GM23338 (cell line): ENCODE measurements around the gene TNRC18.

Source experiments
- CREB1 ChIP-seq: fragments of 250-450 bp; sonication (Bioruptor Pico); IDR thresholded peaks from 2 replicates; pipeline ENCODE4 v1.5.0; 2020; ENCODE audit warnings: low read depth, mild to moderate bottlenecking, moderate library complexity
- EZH2 ChIP-seq: fragments of 200-600 bp; sonication (generic); IDR thresholded peaks from one replicate; pipeline ENCODE4 v1.8.0; 2017; ENCODE audit warnings: antibody characterized with exemption, mild to moderate bottlenecking, low read depth; ENCODE audit not compliant: unreplicated experiment
- EZH2phosphoT487 ChIP-seq: fragments of 200-600 bp; sonication (generic); IDR thresholded peaks from one replicate; pipeline ENCODE4 v1.8.1; 2018; ENCODE audit warnings: antibody characterized with exemption; ENCODE audit not compliant: unreplicated experiment
- JUNB ChIP-seq: IDR thresholded peaks from one replicate; pipeline ENCODE4 v1.6.1; 2016; ENCODE audit warnings: antibody characterized with exemption; ENCODE audit not compliant: unreplicated experiment
- NANOG ChIP-seq: IDR thresholded peaks from 2 replicates; pipeline ENCODE4 v1.6.1; 2016; ENCODE audit warnings: antibody characterized with exemption, borderline replicate concordance
- POLR2AphosphoS5 ChIP-seq: IDR thresholded peaks from 2 replicates; pipeline ENCODE4 v1.6.1; 2016; ENCODE audit warnings: antibody characterized with exemption, low read depth
- STAT1 ChIP-seq: IDR thresholded peaks from one replicate; pipeline ENCODE4 v1.6.1; 2016; ENCODE audit warnings: antibody characterized with exemption; ENCODE audit not compliant: unreplicated experiment
- ZNF114 ChIP-seq: fragments of 250-450 bp; sonication (Bioruptor Pico); IDR thresholded peaks from 2 replicates; pipeline ENCODE4 v1.5.0; 2020; ENCODE audit warnings: mild to moderate bottlenecking, moderate library complexity
- ZNF331 ChIP-seq: fragments of 250-450 bp; sonication (Bioruptor Pico); IDR thresholded peaks from 2 replicates; pipeline ENCODE4 v1.5.0; 2020; ENCODE audit warnings: low read depth, mild to moderate bottlenecking, moderate library complexity
- TF ChIP-seq, protein P1 (sequence below), 2 experiments: fragments of 200-600 bp in 1 of 2; sonication (generic) in 1 of 2; conservative IDR thresholded peaks; 2 replicates each; pipeline versions ENCODE4 v1.5.1 to v1.6.1; 2016 to 2017; ENCODE audit warnings: antibody characterized with exemption in 2 of 2, low read depth in 2 of 2, mild to moderate bottlenecking in 2 of 2, moderate library complexity in 1 of 2
- TF ChIP-seq, protein P2 (sequence below): IDR thresholded peaks from one replicate; pipeline ENCODE4 v1.6.1; 2018; ENCODE audit warnings: antibody characterized with exemption; ENCODE audit not compliant: unreplicated experiment
- TF ChIP-seq, protein P3 (sequence below): IDR thresholded peaks from 2 replicates; pipeline ENCODE4 v1.6.1; 2016; ENCODE audit warnings: antibody characterized with exemption
- TF ChIP-seq, protein P4 (sequence below): fragments of 250-450 bp; sonication (Bioruptor Pico); IDR thresholded peaks from 2 replicates; pipeline ENCODE4 v1.5.0; 2020; ENCODE audit warnings: mild to moderate bottlenecking, moderate library complexity

DNA sequence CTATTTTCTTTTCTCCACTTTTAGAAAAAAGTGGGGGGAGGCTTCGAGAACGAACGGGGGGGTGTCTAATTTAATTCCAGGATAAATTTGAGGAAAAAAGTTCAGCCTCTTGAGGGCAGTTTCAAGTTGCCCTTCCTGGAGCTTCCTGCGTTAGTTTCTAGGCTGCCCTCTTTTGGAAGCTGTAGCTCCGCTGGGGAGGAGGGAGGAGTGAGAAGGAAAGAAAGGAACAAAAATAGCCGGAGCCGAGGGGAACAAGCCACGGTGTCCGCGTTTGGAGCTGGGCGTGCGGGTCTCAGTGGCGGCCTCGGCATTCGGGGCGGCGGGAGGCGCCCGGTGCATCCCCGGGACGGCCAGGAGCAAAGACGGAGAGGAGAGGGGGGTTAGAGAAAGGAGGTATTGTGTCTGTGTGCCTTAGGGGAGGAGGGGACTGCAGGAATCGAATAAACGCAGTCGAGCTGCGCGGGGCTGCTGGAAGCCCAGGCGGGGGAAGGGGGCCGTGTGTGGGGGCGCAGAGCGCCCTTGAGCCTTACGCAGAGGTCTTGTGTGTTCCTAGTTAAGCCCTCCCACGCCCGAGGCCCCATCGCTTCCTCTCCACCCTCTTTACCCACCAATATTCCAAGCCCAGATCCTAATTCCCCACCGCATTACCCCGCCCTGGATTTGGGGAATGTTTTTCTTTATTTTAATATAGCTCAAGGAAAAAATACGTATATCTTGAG lies 2.0 kb upstream of the TNRC18 start:
- TF ChIP-seq, protein P1, sequence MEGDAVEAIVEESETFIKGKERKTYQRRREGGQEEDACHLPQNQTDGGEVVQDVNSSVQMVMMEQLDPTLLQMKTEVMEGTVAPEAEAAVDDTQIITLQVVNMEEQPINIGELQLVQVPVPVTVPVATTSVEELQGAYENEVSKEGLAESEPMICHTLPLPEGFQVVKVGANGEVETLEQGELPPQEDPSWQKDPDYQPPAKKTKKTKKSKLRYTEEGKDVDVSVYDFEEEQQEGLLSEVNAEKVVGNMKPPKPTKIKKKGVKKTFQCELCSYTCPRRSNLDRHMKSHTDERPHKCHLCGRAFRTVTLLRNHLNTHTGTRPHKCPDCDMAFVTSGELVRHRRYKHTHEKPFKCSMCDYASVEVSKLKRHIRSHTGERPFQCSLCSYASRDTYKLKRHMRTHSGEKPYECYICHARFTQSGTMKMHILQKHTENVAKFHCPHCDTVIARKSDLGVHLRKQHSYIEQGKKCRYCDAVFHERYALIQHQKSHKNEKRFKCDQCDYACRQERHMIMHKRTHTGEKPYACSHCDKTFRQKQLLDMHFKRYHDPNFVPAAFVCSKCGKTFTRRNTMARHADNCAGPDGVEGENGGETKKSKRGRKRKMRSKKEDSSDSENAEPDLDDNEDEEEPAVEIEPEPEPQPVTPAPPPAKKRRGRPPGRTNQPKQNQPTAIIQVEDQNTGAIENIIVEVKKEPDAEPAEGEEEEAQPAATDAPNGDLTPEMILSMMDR (conservative IDR thresholded peaks at IDR 0.05; ENCODE audit: low read depth in 2 of 2) = no peak
- TF ChIP-seq, protein P2, sequence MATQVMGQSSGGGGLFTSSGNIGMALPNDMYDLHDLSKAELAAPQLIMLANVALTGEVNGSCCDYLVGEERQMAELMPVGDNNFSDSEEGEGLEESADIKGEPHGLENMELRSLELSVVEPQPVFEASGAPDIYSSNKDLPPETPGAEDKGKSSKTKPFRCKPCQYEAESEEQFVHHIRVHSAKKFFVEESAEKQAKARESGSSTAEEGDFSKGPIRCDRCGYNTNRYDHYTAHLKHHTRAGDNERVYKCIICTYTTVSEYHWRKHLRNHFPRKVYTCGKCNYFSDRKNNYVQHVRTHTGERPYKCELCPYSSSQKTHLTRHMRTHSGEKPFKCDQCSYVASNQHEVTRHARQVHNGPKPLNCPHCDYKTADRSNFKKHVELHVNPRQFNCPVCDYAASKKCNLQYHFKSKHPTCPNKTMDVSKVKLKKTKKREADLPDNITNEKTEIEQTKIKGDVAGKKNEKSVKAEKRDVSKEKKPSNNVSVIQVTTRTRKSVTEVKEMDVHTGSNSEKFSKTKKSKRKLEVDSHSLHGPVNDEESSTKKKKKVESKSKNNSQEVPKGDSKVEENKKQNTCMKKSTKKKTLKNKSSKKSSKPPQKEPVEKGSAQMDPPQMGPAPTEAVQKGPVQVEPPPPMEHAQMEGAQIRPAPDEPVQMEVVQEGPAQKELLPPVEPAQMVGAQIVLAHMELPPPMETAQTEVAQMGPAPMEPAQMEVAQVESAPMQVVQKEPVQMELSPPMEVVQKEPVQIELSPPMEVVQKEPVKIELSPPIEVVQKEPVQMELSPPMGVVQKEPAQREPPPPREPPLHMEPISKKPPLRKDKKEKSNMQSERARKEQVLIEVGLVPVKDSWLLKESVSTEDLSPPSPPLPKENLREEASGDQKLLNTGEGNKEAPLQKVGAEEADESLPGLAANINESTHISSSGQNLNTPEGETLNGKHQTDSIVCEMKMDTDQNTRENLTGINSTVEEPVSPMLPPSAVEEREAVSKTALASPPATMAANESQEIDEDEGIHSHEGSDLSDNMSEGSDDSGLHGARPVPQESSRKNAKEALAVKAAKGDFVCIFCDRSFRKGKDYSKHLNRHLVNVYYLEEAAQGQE = no peak
- TF ChIP-seq EZH2 = peak; percentile 5
- no peak for TF ChIP-seq EZH2phosphoT487
- no peak for TF ChIP-seq POLR2AphosphoS5
- no peak for TF ChIP-seq JUNB
- TF ChIP-seq ZNF331 (CRISPR knock-in tag) = no peak
- no peak for TF ChIP-seq STAT1
- TF ChIP-seq CREB1 (CRISPR knock-in tag) = 0 out of 2 replicates have a peak, but pooled peaks have one; percentile 10
- TF ChIP-seq, protein P3, sequence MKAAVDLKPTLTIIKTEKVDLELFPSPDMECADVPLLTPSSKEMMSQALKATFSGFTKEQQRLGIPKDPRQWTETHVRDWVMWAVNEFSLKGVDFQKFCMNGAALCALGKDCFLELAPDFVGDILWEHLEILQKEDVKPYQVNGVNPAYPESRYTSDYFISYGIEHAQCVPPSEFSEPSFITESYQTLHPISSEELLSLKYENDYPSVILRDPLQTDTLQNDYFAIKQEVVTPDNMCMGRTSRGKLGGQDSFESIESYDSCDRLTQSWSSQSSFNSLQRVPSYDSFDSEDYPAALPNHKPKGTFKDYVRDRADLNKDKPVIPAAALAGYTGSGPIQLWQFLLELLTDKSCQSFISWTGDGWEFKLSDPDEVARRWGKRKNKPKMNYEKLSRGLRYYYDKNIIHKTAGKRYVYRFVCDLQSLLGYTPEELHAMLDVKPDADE = no peak; the same call in 1 of the 2 replicates
- no peak for TF ChIP-seq ZNF114
- TF ChIP-seq, protein P4, sequence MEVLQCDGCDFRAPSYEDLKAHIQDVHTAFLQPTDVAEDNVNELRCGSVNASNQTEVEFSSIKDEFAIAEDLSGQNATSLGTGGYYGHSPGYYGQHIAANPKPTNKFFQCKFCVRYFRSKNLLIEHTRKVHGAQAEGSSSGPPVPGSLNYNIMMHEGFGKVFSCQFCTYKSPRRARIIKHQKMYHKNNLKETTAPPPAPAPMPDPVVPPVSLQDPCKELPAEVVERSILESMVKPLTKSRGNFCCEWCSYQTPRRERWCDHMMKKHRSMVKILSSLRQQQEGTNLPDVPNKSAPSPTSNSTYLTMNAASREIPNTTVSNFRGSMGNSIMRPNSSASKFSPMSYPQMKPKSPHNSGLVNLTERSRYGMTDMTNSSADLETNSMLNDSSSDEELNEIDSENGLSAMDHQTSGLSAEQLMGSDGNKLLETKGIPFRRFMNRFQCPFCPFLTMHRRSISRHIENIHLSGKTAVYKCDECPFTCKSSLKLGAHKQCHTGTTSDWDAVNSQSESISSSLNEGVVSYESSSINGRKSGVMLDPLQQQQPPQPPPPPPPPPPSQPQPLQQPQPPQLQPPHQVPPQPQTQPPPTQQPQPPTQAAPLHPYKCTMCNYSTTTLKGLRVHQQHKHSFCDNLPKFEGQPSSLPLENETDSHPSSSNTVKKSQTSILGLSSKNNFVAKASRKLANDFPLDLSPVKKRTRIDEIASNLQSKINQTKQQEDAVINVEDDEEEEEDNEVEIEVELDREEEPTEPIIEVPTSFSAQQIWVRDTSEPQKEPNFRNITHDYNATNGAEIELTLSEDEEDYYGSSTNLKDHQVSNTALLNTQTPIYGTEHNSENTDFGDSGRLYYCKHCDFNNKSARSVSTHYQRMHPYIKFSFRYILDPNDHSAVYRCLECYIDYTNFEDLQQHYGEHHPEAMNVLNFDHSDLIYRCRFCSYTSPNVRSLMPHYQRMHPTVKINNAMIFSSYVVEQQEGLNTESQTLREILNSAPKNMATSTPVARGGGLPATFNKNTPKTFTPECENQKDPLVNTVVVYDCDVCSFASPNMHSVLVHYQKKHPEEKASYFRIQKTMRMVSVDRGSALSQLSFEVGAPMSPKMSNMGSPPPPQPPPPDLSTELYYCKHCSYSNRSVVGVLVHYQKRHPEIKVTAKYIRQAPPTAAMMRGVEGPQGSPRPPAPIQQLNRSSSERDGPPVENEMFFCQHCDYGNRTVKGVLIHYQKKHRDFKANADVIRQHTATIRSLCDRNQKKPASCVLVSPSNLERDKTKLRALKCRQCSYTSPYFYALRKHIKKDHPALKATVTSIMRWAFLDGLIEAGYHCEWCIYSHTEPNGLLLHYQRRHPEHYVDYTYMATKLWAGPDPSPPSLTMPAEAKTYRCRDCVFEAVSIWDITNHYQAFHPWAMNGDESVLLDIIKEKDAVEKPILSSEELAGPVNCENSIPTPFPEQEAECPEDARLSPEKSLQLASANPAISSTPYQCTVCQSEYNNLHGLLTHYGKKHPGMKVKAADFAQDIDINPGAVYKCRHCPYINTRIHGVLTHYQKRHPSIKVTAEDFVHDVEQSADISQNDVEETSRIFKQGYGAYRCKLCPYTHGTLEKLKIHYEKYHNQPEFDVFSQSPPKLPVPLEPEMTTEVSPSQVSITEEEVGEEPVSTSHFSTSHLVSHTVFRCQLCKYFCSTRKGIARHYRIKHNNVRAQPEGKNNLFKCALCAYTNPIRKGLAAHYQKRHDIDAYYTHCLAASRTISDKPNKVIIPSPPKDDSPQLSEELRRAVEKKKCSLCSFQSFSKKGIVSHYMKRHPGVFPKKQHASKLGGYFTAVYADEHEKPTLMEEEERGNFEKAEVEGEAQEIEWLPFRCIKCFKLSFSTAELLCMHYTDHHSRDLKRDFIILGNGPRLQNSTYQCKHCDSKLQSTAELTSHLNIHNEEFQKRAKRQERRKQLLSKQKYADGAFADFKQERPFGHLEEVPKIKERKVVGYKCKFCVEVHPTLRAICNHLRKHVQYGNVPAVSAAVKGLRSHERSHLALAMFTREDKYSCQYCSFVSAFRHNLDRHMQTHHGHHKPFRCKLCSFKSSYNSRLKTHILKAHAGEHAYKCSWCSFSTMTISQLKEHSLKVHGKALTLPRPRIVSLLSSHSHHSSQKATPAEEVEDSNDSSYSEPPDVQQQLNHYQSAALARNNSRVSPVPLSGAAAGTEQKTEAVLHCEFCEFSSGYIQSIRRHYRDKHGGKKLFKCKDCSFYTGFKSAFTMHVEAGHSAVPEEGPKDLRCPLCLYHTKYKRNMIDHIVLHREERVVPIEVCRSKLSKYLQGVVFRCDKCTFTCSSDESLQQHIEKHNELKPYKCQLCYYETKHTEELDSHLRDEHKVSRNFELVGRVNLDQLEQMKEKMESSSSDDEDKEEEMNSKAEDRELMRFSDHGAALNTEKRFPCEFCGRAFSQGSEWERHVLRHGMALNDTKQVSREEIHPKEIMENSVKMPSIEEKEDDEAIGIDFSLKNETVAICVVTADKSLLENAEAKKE (CRISPR knock-in tag) = no peak
- TF ChIP-seq NANOG = no peak
